Neural cell (in vitro differentiated cells): ENCODE results near the gene TXNDC16. TPM values are rescaled to one million over a fixed set of nuclear protein-coding genes. Genes with fewer than 3 reads are reported as not detected.

ENCODE experiments used
- H2AFZ ChIP-seq: fragments of 200-600, 300-800 bp; sonication (generic), shearing (Covaris generic); 2 replicates; pipeline ENCODE4 v1.6.0; 2014; ENCODE audit warnings: low read depth, mild to moderate bottlenecking, antibody characterized with exemption, low read length, moderate library complexity
- H3F3A ChIP-seq: fragments of 200-600 bp; shearing (Covaris generic); 2 replicates; pipeline ENCODE4 v1.6.1; 2016; ENCODE audit warnings: mild to moderate bottlenecking, moderate library complexity, mixed read lengths, antibody characterized with exemption, low read length; ENCODE audit not compliant: insufficient read depth, poor library complexity, severe bottlenecking
- H3K27ac ChIP-seq: fragments of 200-600, 300-800 bp; sonication (generic), shearing (Covaris generic); 2 replicates; pipeline ENCODE4 v1.5.1; 2014; ENCODE audit warnings: mild to moderate bottlenecking, low read length, moderate library complexity
- H3K27me3 ChIP-seq: fragments of 300-800, 200-600 bp; sonication (generic), shearing (Covaris generic); 2 replicates; pipeline ENCODE4 v1.6.0; 2014; ENCODE audit warnings: mild to moderate bottlenecking, low read depth, low read length, moderate library complexity; ENCODE audit not compliant: insufficient read depth
- H3K36me3 ChIP-seq: fragments of 300-800, 200-600 bp; sonication (generic), shearing (Covaris generic); 2 replicates; pipeline ENCODE4 v1.5.1; 2014; ENCODE audit warnings: mild to moderate bottlenecking, antibody characterized with exemption, low read length, moderate library complexity; ENCODE audit not compliant: insufficient read depth
- H3K4me2 ChIP-seq: fragments of 300-800, 200-600 bp; sonication (generic), shearing (Covaris generic); 2 replicates; pipeline ENCODE4 v1.6.0; 2014; ENCODE audit warnings: mild to moderate bottlenecking, low read length
- H3K4me3 ChIP-seq: fragments of 300-800, 200-600 bp; sonication (generic), shearing (Covaris generic); 2 replicates; pipeline ENCODE4 v1.5.1; 2014; ENCODE audit warnings: mild to moderate bottlenecking, low read length, moderate library complexity
- H3K79me2 ChIP-seq: fragments of 200-600 bp; shearing (Covaris generic); replicated peaks from 2 replicates; pipeline ENCODE4 v1.6.0; 2014; ENCODE audit warnings: mild to moderate bottlenecking, low read length, moderate library complexity; ENCODE audit not compliant: insufficient read depth
- H3K9ac ChIP-seq: fragments of 300-800, 200-600 bp; sonication (generic), shearing (Covaris generic); 2 replicates; pipeline ENCODE4 v1.6.1; 2016; ENCODE audit warnings: mild to moderate bottlenecking, low read length, mixed read lengths
- H3K9me2 ChIP-seq: fragments of 200-600 bp; shearing (Covaris generic); 2 replicates; pipeline ENCODE4 v1.6.1; 2016; ENCODE audit warnings: mild to moderate bottlenecking, low read length, mixed read lengths; ENCODE audit not compliant: insufficient read depth
- H3K9me3 ChIP-seq: fragments of 200-600, 300-800 bp; sonication (generic), shearing (Covaris generic); 2 replicates; pipeline ENCODE4 v1.6.1; 2016; ENCODE audit warnings: mild to moderate bottlenecking, mixed run types, low read length, moderate library complexity, mixed read lengths
- H4K20me1 ChIP-seq: fragments of 200-600 bp; shearing (Covaris generic); 2 replicates; pipeline ENCODE4 v1.6.1; 2016; ENCODE audit warnings: mild to moderate bottlenecking, mixed run types; ENCODE audit not compliant: insufficient read depth
- CTCF ChIP-seq: fragments of 450-650 bp; IDR thresholded peaks from 2 replicates; pipeline ENCODE4 v1.5.1; 2014; ENCODE audit warnings: antibody characterized with exemption, mild to moderate bottlenecking, moderate library complexity; ENCODE audit not compliant: poor library complexity, severe bottlenecking
- EP300 ChIP-seq: fragments of 450-650 bp; conservative IDR thresholded peaks from 2 replicates; pipeline ENCODE4 v1.6.1; 2014; ENCODE audit warnings: antibody characterized with exemption, mild to moderate bottlenecking, moderate library complexity; ENCODE audit not compliant: poor library complexity, severe bottlenecking
- EZH2 ChIP-seq: fragments of 200-600, 300-800 bp; shearing (Covaris generic), sonication (generic); IDR thresholded peaks from 2 replicates; pipeline ENCODE4 v1.6.1; 2014; ENCODE audit warnings: antibody characterized with exemption, low read length, borderline replicate concordance, mild to moderate bottlenecking; ENCODE audit not compliant: insufficient read depth, poor library complexity, severe bottlenecking
- MXI1 ChIP-seq: fragments of 450-650 bp; conservative IDR thresholded peaks from 2 replicates; pipeline ENCODE4 v1.6.1; 2014; ENCODE audit warnings: antibody characterized with exemption, mild to moderate bottlenecking; ENCODE audit not compliant: poor library complexity, severe bottlenecking
- POLR2AphosphoS5 ChIP-seq: IDR thresholded peaks from 2 replicates; pipeline ENCODE4 v1.6.1; 2012
- RAD21 ChIP-seq: fragments of 450-650 bp; conservative IDR thresholded peaks from 2 replicates; pipeline ENCODE4 v1.6.1; 2014; ENCODE audit warnings: antibody characterized with exemption, mild to moderate bottlenecking, moderate library complexity
- SMC3 ChIP-seq: fragments of 450-650 bp; conservative IDR thresholded peaks from 2 replicates; pipeline ENCODE4 v1.6.1; 2014; ENCODE audit warnings: antibody characterized with exemption, mild to moderate bottlenecking, moderate library complexity; ENCODE audit not compliant: poor library complexity
- TAF1 ChIP-seq: IDR thresholded peaks from 2 replicates; pipeline ENCODE4 v1.6.1; 2012; ENCODE audit warnings: low read depth
- polyA plus RNA-seq: library from polyadenylated mRNA; depleted of rRNA; stranded (reverse); fragments of >200 nt; gene quantifications from 2 replicates; pipeline ENCODE4 v1.2.3, GENCODE V29; 2014
- TF ChIP-seq, protein P1 (sequence below): IDR thresholded peaks from 2 replicates; pipeline ENCODE4 v1.6.1; 2012; ENCODE audit warnings: borderline replicate concordance

The TXNDC16 gene
- polyA plus RNA-seq, 1 donor from 2014 or later: 58.4 TPM

GRCh38 chr14:52467515-52468266 is 84.6 kb downstream of the TXNDC16 start:
- Histone ChIP-seq H3K79me2 (no peaks in the 10 kb centered on the region), H3K4me3 (no peak overlapping the region), H3K9me2 (no peaks in the 10 kb centered on the region), H3F3A (no peaks in the 10 kb centered on the region), H3K4me2 (no peak overlapping the region), H4K20me1 (no peaks in the 10 kb centered on the region), H3K27ac (no peak overlapping the region), H3K9me3 (no peaks in the 10 kb centered on the region), H3K36me3 (no peaks in the 10 kb centered on the region), H2AFZ (no peak overlapping the region), H3K27me3 (no peaks in the 10 kb centered on the region), H3K9ac (no peak overlapping the region)
- TF ChIP-seq RAD21 (no peak), TAF1 (no peak)

DNA sequence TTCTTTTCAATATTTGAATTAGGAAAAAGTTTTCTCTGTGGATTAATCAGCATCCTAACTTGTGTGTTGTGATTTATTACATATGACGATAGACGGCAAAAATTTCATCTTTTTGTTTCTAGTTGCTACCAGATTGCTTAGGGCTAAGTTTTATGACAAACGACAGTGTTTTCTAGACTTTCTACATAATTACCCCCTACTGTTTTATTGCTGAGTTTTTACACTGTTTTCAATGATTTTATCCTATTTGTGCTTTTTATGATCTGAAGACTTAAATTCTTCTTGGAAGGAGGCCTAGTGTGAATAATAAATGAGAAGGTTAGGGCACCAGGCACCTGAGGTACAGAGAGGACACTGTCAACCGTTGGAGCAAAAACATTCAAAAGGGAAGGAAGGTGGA is 88.1 kb downstream of the TXNDC16 start:
- H3K36me3 ChIP-seq: peaks cover 9% of the 10 kb centered on the region
- H2AFZ ChIP-seq: no peak overlapping the region
- no peaks in the 10 kb centered on the region for H3K27me3 ChIP-seq
- H3F3A ChIP-seq: no peaks in the 10 kb centered on the region
- no peak overlapping the region for H3K4me2 ChIP-seq
- H3K9ac ChIP-seq: no peak overlapping the region
- no peak overlapping the region for H3K27ac ChIP-seq
- no peak overlapping the region for H3K4me3 ChIP-seq
- H4K20me1 ChIP-seq: no peaks in the 10 kb centered on the region
- H3K9me2 ChIP-seq: no peaks in the 10 kb centered on the region
- H3K9me3 ChIP-seq: no peaks in the 10 kb centered on the region
- no peaks in the 10 kb centered on the region for H3K79me2 ChIP-seq
- no peak for TF ChIP-seq POLR2AphosphoS5
- TF ChIP-seq CTCF: no peak
- no peak for TF ChIP-seq SMC3
- no peak for TF ChIP-seq RAD21
- TF ChIP-seq EZH2: no peak
- TF ChIP-seq TAF1: no peak
- no peak for TF ChIP-seq MXI1
- TF ChIP-seq, protein P1, sequence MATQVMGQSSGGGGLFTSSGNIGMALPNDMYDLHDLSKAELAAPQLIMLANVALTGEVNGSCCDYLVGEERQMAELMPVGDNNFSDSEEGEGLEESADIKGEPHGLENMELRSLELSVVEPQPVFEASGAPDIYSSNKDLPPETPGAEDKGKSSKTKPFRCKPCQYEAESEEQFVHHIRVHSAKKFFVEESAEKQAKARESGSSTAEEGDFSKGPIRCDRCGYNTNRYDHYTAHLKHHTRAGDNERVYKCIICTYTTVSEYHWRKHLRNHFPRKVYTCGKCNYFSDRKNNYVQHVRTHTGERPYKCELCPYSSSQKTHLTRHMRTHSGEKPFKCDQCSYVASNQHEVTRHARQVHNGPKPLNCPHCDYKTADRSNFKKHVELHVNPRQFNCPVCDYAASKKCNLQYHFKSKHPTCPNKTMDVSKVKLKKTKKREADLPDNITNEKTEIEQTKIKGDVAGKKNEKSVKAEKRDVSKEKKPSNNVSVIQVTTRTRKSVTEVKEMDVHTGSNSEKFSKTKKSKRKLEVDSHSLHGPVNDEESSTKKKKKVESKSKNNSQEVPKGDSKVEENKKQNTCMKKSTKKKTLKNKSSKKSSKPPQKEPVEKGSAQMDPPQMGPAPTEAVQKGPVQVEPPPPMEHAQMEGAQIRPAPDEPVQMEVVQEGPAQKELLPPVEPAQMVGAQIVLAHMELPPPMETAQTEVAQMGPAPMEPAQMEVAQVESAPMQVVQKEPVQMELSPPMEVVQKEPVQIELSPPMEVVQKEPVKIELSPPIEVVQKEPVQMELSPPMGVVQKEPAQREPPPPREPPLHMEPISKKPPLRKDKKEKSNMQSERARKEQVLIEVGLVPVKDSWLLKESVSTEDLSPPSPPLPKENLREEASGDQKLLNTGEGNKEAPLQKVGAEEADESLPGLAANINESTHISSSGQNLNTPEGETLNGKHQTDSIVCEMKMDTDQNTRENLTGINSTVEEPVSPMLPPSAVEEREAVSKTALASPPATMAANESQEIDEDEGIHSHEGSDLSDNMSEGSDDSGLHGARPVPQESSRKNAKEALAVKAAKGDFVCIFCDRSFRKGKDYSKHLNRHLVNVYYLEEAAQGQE: no peak
- TF ChIP-seq EP300: no peak
